Measurements from ENCODE around the gene KRT39.
"Not testable (repeated sequence)": the region's sequence is repeated elsewhere in the genome, so short reads cannot be mapped to it uniquely, and the experiment has no call there.

KRT39 gene

DNA sequence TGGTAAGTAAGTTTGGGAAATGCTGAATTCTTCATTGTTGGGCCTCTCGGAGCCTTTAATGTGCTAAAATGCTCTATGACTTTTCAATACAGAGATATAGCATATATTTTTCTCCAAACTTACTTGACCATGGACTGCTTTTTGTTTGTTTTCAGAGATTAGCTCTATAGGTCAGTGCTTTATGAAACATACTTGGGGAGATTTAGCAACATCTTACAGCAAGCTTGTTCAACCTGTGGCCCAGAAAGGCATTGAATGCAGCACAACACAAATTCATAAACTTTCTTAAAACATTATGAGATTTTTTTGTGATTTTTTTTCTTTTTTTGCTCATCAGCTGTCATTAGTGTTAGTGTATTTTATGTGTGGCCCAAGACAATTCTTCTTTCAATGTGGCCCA lies 43.2 kb upstream of the KRT39 start:
- H3K4me3 ChIP-seq (ENCODE audit: control insufficient read depth, low read depth, low read length), result no peak overlapping the region
- no peak for TF ChIP-seq CTCF (conservative IDR thresholded peaks at IDR 0.05; ENCODE audit: control insufficient read depth, insufficient read depth, low read depth, low read length)
- DNase-seq (ENCODE audit: low read depth), result no peak

DNA sequence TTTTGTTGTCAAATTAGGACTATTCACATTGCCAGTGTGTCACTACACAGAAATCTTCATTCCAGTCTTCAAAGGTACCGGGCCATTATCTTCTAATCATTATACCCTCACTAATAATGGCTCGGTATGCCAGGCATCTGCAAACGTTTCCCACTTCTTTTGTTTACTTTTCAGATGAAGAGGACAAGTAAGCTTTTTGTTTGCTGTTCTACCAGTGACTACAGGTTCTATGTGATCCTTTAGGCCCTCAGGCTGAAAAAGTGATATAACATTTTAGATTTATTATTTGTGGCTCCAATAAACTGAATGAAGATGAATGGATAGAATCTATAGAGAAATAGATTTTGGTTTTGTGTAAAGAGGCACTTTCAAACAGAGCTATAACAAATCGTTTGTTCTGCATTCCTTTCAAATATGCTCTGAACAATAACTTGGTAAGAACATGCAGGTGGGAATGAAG lies 42.6 kb upstream of the KRT39 start:
- DNase-seq (ENCODE audit: low read depth), result no peak
- H3K4me3 ChIP-seq (ENCODE audit: control insufficient read depth, low read depth, low read length), result no peak overlapping the region
- no peak for TF ChIP-seq CTCF (conservative IDR thresholded peaks at IDR 0.05; ENCODE audit: control insufficient read depth, insufficient read depth, low read depth, low read length)

DNA sequence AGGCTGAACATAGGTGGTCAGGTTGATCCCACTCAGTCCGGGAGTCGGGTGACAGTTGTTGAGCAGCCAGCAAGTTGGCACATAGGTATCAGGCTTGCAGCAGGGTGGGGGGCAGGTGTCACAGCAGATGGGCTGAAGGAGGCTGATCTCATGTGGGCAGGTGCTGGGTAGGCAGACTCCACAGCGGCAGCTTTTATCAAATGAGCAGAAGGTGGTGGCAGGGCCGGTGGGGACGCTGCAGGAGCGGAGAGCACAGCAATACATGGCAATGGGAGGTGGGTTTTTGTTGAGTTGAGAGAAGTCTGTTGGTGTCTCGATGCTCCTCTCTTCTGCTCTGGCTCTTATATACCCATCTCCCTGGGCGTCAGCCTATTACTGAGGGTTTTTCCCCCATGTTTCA lies 42.1 kb upstream of the KRT39 start, which contains the start of gene KRTAP3-1:
KRTAP3-1 (minus strand) TSS at position 318 of the 400 bp plus-strand sequence; CDS start at position 264, 54 bp downstream.
- H3K4me3 ChIP-seq (ENCODE audit: control insufficient read depth, low read depth, low read length), result no peak within 1 kb of the TSS
- no peak for TF ChIP-seq CTCF (conservative IDR thresholded peaks at IDR 0.05; ENCODE audit: control insufficient read depth, insufficient read depth, low read depth, low read length)
- no peak for DNase-seq (ENCODE audit: low read depth)

- no peak for TF ChIP-seq CTCF (conservative IDR thresholded peaks at IDR 0.05; ENCODE audit: control insufficient read depth, insufficient read depth, low read depth, low read length)
- no peak for DNase-seq (ENCODE audit: low read depth)
- no peak overlapping the region for H3K4me3 ChIP-seq (ENCODE audit: control insufficient read depth, low read depth, low read length)
These were observed 37.6 kb upstream of the KRT39 start for GRCh38 chr17:41004397-41004796.

DNA sequence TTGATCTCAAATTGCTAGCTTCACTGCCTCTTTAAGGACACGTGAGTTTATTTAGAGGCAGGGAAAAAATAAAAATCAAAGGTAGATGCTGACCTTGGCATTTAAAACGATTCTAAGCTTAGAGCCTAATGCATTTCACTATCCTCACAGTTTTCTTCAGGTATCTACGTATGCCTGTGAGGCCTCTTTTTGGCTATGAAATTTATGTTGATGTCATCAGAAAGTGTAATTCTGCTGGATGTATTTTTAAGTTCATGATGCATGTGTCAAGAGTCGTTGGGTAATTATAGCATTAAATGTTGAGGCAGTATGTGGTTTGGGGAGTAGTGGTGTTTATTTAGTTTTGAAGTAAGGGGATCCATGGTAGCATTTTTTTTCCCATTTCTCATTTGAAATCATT lies 37.2 kb upstream of the KRT39 start:
- DNase-seq (ENCODE audit: low read depth), result no peak
- H3K4me3 ChIP-seq (ENCODE audit: control insufficient read depth, low read depth, low read length), result no peak overlapping the region

DNA sequence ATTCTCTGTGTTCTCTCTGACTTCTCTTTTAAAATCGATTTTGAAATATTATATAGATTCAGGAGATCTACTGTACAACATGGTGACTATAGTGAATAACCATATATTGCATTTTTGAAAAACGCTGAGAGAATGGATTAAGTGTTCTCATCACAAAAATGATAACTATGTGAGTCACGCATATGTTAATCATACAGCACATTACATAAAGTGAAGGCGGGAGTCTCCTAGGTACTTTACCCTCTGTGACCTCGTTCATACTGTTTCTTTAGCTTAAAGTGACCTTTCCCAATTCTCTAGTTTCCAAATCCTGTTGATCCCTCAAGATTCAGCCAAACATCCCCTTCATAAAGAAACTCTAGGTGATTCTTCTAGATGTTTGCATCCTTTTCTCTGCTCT lies 36.1 kb upstream of the KRT39 start:
- no peak overlapping the region for H3K4me3 ChIP-seq (ENCODE audit: control insufficient read depth, low read depth, low read length)
- TF ChIP-seq CTCF (conservative IDR thresholded peaks at IDR 0.05; ENCODE audit: control insufficient read depth, insufficient read depth, low read depth, low read length), result no peak
- DNase-seq (ENCODE audit: low read depth), result peak; percentile 49

More for the DNA sequence above, 37.2 kb upstream of the KRT39 start:
- no peak for TF ChIP-seq CTCF (conservative IDR thresholded peaks at IDR 0.05; ENCODE audit: control insufficient read depth, insufficient read depth, low read depth, low read length)

- no peak for TF ChIP-seq CTCF (conservative IDR thresholded peaks at IDR 0.05; ENCODE audit: control insufficient read depth, insufficient read depth, low read depth, low read length)
- no peak for DNase-seq (ENCODE audit: low read depth)
- H3K4me3 ChIP-seq (ENCODE audit: control insufficient read depth, low read depth, low read length), result no peak overlapping the region
These were observed 35.0 kb upstream of the KRT39 start for GRCh38 chr17:41001795-41002194.

- not testable (repeated sequence) for H3K4me3 ChIP-seq (ENCODE audit: control insufficient read depth, low read depth, low read length); DNase-seq (ENCODE audit: low read depth)
These were observed 32.8 kb upstream of the KRT39 start, which contains the start of gene KRTAP3-2 for GRCh38 chr17:40999563-40999962. Gene KRTAP3-2, minus strand, starts transcription at chr17:40999906. Its CDS starts 53 bp downstream, at chr17:40999853.
